SK-MEL-5 (cell line): ENCODE data around the gene COA8. TPM values are rescaled to one million over a fixed set of nuclear protein-coding genes. Genes with fewer than 3 reads are reported as not detected.

ENCODE experiments used
- DNase-seq: peaks from one replicate; pipeline ENCODE4 v3.0.0-alpha.2; 2016; ENCODE audit warnings: low read depth, low spot score
- in situ Hi-C: cut with HindIII; loops from 2 replicates; pipeline ENCODE4 v1.10.0; 2016; ENCODE audit warnings: low sequenced_read_pairs, high pct_unique_total_duplicates, low pct_unique_long_range_greater_than_20kb
- total RNA-seq: library from RNA; depleted of rRNA; stranded (reverse); fragments of >200 nt; shearing (Covaris generic); gene quantifications from 2 replicates; pipeline ENCODE4 v1.2.3, GENCODE V29; 2014

Gene COA8
- total RNA-seq, 1 experiment from 2014 or later, result 40.4 TPM

DNA sequence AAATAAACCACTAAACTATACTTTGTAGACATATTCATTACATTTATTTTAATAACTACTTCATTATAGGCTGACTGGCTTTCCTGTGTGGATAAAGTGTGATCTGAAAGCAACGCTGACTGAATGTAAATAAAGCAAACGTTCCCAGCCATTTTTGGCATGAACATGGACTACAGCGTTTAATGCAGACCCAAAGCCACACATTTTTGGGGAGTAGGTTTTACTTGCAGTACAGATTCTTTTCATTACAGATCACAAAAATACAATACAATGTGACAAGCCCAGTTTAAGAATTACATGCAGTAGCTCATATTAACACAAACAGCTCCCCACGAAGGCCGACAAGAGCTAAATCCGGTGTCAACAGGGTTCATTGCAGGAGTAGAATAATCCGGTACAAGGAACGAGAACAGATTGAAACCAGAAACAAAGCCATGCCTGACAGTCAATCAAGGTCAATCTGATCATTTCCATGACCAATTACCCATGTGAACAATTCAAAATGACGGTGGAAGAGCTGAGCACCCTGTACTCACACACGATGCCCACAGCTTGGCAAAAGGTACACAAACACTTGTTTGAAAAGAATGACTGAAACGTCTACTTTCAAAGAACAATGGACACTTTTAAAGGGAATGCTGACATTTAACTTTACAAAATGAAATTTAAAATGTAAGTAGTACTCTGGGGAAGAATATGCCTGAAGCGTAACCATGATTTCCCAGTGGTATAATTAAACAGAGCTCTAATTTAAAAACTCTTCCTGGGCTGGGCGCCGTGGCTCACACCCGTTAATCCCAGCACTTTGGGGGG is 5.6 kb upstream of the COA8 start:
- in situ Hi-C loops, result no loop called here

DNA sequence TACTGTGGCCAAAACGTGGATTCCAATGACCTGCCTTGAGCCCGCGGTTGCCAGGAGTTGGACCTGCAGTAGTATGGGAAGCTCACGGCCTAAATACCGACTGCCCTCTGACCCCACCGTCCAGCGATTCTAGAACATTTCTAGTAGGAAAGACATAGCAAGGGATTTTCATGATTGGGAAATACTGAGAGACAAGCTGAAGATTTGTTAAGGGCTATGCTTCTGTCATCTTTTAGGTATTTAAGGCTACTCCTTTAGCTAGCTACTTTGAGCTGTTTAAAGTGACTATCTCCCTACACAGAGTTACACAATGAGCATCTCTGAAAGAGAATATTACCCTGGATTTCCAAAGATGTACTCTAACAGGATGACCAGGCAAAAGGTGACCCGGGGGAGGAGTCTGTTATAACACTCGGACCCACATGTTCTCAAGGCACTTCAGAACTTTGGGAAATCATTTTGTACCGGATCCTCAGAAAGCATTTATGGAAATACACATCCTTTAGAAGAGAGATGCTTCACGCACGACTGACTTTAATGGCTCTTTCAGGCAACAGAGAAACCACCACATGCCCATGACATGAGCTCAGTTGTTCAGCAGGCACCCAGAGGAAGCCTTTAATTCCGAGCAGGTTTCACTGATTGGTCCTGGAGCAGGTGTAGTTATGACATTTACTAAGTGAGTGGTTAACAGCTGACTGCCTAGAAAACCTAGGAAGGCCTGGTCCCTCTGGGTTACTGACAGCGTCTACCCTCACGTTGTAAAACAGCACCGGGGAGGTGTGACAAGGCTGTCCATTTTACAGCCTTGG is 4.5 kb upstream of the COA8 start:
- in situ Hi-C loops, result no loop called here
- no peak for DNase-seq

More for the DNA sequence above, 5.6 kb upstream of the COA8 start:
- peak; percentile 70 for DNase-seq

DNA sequence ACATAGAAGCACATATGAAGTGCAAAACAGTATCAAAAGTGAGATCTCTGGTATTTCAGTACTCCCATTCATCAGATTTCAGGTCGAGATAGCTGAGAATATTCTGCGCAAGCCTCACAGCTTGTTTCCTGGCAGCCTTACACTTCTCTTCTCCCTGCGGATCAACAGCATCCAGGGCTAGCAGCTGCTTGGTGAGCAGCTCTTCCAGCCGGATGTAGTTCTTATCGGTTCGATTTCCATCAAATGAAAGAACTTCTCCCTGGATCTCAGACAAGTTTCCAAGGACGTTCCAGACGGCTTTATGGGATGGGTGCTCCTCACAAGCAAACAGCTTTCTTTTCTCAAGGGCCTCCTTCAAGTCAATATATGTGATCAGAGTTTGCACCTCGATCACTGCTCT is 3.0 kb upstream of the COA8 start:
- no peak for DNase-seq
- in situ Hi-C loops, result no loop called here

DNA sequence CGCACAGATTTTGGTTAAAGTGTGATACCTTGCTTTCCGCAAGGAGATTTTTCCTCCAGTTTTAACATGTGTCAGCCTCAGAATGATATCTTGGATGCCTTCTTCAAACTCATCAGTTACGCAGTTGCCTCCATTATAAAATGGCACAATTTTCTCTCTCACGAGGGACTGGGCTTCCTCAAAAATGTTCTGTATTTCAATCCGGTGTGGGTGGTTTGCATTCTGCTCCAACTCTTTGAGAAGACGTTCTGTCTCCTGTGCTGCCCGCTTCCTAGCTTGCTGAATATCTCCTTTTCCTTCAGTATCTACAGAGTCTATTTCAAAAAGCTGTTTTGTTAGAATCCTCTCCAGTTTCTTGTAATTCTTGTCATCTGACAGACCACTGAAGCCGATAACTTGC is 2.1 kb upstream of the COA8 start:
- DNase-seq, result no peak
- in situ Hi-C loops, result no loop called here

DNA sequence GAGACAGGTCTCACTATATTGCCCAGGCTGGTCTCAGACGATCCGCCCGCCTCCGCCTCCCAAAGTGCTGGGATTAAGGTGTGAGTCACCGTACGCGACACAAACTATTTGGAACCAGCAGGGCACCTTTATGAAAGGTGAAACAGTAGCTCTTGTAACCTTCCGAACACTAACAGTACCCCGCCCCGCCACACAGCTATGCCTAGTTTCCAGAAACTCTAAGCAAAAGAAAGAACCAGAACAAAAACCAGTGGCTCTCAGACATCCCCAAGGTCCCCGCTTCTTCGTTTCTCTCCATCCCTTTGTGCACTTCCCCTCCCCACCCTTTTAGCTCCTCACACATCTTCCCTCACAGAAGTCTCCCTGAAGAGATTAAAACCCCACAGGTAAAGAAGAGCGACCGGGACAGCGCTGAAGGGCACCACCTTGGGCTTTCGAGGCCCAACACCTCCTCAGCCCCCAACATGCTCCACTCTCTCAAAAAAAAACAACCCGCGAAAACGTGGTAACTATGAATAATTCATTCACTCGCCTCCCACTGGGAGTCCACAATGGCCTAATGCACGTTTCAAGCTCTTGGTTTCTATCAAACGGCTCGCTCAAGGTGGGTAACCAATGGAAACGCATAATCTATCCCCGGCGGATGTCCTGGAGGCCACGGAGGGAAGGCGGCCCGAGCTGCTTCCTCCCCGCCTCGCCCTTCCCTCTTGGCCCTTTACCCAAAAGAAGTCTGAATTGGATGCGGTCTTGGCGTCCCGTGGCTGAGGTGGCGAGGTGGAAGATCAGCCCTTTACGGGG is 1.2 kb upstream of the COA8 start:
- DNase-seq, result peak; percentile 34
- in situ Hi-C loops, result no loop called here

DNA sequence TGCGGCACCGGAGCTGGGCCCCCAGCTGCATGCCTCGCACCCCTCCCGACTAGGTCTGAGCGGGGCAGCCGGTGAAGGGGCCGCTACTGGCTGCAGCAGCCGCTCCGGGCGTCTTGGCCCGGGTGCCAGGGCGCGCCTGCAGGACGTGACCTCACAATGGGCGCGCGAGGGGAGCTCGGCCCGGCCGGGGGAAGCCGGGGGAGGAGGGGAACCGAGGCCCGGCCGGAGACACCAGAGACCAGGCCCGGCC is 656 bp upstream of the COA8 start:
- in situ Hi-C loops, result no loop called here
- peak; percentile 42 for DNase-seq

DNA sequence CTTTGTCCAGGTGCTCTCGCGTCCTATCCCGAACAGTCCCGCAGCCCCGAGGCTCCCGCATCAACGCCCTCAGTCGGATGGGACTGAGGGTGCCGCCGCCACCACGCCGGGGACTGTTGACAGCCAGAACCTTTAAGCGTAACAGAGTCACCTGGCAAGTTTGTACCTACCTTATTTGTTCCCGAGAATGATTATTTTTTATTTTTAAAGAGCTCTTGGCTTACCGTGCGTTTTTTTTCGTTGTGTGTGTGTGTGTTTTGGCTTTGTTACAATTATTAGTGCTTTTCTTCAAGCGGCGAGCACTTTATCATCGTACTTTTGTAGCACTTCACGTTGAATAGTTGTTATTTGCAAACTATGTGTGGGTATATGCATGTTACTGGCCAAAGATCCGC is 463 bp downstream of the COA8 start:
- no peak for DNase-seq
- in situ Hi-C loops, result no loop called here

DNA sequence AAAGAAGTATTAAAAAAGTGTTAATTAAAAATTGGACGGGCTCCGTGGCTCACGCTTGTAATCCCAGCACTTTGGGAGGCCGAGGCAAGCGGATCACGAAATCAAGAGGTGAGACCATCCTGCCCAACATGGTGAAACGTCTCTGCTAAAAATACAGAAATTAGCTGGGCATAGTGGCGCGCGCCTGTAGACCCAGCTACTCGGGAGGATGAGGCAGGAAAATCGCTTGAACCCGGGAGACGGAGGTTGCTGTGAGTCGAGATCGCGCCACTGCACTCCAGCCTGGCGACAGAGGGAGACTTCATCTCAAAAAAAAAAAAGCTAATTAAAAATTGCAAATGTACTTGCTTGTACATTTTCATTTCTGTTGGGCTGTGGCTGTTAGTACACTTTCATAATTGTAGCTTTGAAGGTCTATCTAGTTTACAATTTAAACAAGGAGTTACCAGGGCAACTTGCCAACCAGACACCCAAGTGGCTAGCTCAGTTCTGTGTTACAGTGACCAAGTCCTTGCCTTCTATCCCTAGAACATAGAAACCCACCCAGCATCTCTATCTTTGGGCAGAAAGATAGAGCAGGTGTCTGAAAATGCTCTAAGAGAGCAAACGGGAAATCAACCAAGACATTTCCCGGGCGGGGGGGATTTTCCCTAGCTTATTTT is 1.2 kb downstream of the COA8 start:
- in situ Hi-C loops, result no loop called here
- DNase-seq, result no peak

DNA sequence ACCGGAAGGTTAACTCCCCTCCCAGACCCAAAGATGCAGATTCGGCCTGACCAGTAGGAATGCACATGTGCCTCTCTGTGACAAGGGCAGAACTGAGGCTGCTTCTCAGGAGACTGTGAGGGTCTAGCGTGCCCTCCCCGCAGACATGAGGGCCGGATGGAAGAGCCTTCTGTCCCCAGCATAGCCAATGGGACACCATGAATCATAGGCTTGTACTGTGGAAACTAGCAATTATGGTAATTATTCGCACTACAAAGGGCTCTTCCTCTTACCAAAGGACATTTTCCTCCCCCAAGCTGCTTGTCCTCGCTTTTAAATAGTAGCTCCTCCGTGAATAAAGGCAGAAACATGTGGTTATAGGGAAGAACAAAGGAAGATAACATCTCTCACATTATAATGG is 6.2 kb downstream of the COA8 start:
- in situ Hi-C loops, result no loop called here
- no peak for DNase-seq

DNA sequence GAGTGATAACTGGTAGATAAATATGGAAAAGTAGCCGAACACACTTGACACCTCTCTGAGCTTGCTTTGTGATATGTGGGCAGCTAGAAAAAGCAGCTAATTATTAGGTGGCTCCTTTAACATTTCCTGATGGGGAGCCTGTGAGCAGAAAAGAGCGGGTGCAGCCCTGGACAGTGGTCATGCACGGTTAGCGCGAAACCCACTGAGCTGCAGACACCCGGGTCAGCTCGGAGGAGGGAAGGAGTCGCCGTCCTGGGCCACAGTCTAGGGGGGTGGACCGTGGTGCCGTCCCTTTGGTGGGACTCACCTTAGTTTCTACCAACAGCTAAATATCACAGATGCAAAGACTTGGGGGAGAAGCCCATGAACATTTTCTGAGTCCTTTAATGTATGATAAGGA is 6.6 kb downstream of the COA8 start:
- in situ Hi-C loops, result no loop called here
- DNase-seq, result no peak

DNA sequence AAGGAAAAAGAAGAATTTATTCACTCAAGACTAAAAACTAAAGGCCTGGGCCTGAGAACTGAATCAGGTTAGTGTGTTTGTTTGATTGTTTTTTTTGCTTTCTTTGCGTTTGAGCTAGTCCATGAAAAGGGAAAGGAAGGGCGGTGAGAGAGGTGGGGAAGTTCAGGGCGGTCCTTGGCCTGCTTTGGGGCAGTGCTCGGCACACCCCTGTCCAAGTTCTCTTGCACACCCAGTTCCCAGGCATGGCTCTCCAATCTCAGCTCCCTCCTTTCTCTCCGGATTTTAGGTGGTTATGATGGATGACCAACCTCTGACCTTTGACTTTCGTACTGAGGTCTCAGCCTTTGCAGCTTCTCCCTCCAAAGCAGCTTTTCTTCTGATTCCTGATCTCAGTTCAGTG is 11.3 kb downstream of the COA8 start:
- in situ Hi-C loops, result no loop called here
- DNase-seq, result no peak

DNA sequence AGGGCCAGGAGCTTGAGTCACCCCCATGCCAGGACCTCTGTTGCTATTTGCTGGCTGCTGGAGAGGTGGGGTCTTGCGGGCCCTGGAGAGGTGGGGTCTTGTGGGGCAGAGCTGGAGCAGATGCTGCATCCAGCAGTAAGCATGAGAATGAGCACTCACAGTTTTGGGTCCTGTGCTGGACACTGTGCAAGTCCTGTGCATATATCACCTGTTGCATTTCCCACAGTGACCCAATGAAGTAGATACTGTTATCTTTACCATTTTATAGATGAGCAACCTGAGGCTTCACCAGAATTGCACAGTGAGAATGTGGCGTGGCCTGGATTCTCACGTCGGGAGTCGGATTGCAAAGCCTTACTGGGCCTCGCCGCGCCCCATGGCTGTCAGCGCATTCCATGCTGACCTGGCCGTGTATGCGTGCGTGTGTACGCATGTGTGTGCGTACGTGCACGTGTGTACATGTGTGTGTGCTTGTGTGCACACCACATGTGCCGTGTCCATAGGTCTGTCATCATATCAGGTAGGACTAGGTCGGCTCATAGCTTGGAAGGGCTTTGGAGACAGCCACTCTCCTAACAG is 12.0 kb downstream of the COA8 start:
- in situ Hi-C loops, result no loop called here
- no peak for DNase-seq

DNA sequence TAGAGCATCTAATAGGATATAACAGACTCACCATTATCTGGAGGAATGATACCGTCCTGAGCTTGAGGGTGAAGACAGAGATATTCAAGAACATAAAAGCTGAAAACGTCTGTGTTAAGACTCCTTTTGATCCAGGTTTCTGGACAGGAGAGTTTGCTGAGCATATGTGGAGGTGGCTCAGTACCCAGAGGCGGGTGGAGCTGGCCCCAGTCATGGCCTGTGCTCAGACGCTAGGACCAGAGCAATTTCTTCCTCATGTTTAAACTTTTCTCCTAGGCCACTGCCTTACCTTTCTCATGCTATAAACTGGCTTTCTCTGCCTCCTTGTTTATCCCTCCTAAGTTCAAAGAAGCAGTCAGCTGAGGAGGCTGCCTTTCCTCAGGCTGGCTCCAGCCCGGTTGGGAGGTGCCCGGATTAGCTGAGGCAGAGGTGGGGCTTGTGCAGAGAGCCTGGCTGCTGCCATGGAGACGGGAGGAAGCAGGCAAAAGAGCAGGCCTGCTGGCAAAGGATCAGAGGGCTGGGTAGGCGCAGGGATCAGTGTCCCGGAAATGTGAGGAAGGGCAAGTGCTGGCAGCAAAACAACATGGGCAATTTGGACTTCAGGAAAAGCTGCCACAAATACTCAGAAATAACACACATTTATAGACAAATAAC is 13.7 kb downstream of the COA8 start:
- in situ Hi-C loops, result no loop called here
- DNase-seq, result peak; percentile 92

DNA sequence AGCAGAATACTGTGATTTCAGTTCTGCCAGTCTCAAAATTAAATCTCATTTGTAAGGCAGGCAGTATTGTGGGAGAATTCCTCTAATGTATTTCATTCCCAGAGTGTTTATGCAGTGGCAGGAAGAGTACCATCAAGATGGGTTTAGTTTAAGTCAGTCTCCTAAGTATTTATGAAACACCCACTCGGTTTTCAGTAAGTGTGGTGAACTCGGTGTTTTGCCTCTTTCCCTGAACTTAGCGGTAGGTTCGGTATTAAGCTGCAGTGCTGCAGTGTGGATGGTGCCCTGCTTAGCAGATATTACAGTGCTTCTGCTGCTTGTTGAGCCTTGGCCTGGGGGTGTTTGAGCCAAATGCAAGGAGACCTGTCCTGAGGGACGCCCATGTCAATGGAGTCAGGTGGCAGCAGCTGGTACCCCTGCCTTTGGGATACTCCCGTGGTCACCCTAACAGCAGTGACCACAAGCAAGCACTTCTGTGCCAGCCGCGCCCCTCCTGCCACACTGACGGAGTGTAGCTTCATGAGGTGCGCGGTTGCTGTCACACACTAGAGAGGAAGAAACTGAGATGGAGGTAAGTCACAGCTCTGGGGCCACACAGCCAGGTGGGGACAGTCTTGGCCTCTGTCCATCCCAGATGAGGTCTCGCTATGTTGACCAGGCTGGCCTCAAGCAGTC is 15.8 kb downstream of the COA8 start:
- in situ Hi-C loops, result no loop called here
- DNase-seq, result no peak

DNA sequence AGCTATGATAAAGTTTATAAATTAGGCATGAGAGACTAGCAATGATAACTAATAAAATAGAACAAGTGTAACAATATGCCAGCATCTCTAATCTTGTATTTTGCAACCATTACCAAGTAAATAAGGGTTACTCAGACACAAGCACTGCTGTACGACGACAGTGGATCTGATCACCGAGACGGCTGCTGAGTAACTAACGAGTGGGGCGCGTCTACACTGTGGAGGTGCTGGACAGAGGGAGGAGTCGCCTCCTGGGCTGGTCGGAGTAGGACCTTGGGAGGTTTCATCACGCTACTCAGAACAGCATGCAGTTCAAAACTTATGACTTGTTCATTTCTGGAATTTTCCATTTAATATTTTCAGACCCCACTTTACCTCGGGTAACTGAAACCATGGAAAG is 18.4 kb downstream of the COA8 start:
- no peak for DNase-seq
- in situ Hi-C loops, result no loop called here

DNA sequence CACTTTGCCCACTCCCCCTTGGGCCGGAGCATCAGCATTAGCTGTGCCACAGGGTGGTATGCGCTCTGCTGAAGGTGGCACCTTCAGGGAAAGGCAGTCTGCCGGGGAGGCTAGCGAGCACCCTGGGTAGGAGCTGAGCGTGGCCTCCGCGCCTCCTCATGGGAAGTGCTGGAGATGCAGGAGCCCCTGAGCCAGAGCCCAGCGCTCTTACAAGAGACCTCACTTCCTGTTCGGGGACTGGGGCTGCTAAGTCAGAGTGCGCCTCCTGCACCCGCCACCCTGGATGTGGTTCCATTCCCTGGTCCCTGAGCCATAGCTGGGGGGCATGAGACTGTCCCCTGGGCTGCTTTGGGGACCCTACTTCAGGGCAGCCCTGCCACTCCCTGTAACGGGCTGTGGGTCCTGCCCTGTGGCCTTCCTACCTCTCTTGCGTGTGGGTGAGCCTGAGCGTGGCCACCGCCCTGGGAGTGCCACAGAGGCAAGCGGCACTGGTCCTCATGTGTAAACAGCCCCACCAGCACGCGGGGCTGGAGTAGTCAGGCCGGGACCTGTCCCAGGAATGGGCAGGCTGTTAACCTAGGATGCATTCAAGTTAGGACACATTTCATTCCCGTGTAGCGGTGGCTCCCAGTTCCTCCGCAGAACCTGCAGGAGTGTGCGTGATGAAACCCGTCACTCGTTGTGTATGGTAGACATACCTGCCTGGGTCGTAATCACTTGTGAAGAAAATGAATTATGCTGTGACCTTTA is 19.4 kb downstream of the COA8 start:
- no peak for DNase-seq
- in situ Hi-C loops, result no loop called here
